Eye (tissue), 1 donor: ENCODE measurements around the gene POU4F1.

Experiments
- DNase-seq: peaks from one replicate; pipeline ENCODE4 v3.0.0-alpha.2; 2015

The POU4F1 gene

GRCh38 chr13:78589206-78589605 is 14.1 kb downstream of the POU4F1 start:
- peak; percentile 86 for DNase-seq

- DNase-seq: no peak
These were observed 16.0 kb downstream of the POU4F1 start for GRCh38 chr13:78587395-78587794.

DNA sequence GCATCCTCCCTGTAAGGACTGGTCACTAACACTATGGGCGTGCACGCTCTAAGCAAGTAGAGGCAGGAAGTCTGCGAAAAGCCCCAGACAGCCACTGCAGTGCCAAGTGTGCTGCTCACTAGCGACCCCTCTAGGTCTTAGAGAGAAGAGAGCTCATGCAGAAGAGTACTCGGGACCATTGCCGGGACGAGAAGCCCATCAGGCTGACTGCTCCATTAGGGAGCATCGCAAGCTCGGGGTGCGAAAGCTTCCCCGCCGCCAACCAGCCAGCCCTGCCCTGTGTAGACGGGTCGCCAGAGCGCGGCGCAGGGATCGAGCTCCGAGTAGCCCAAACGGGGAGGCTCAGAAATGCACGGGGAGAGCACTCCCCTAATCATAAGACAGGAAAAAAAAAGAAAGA is 16.6 kb downstream of the POU4F1 start:
- peak; percentile 56 for DNase-seq

DNA sequence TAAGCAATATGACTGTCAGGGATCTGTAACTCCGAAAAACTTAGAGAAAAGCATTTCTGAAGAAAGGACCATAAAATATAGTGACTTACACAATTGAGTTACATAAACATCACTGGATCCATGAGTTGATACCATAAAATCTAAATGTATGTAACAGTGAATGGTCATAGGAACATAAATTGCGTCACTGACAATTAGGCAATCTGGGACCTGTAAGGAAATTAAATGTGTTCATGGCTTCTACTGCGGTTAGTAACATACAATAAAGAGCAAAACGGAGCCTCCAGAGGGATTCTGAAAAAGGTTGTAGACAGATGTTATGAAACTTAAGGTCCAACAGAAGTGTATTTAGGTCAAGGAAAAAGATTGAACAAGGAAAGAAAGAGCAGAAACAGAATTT is 27.1 kb downstream of the POU4F1 start:
- no peak for DNase-seq

DNA sequence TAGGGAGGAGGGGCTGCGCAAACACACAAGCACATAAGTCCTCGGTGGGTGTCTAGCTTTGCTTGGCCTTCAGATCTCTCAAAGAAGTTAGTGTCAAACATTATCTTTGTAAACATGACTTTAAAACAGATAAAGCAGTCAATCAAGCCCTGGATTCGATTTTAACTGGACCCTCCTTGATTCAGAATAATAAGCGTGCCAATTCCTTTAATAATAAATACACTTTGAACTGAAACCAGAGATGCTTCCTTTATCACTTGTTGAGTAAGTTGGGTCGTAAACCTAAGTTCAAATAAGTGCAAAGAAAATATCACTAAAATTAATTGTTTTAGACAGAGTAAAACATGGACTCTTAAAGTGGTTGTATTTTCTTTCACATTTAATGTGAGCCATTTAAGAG is 30.9 kb downstream of the POU4F1 start:
- no peak for DNase-seq

GRCh38 chr13:78569029-78569428 is 34.3 kb downstream of the POU4F1 start:
- no peak for DNase-seq

GRCh38 chr13:78566631-78567030 is 36.7 kb downstream of the POU4F1 start:
- no peak for DNase-seq

GRCh38 chr13:78562237-78562889 is 41.0 kb downstream of the POU4F1 start:
- peak; percentile 43 for DNase-seq
